ENCODE results near the gene TTC16.

TTC16 gene, protein sequence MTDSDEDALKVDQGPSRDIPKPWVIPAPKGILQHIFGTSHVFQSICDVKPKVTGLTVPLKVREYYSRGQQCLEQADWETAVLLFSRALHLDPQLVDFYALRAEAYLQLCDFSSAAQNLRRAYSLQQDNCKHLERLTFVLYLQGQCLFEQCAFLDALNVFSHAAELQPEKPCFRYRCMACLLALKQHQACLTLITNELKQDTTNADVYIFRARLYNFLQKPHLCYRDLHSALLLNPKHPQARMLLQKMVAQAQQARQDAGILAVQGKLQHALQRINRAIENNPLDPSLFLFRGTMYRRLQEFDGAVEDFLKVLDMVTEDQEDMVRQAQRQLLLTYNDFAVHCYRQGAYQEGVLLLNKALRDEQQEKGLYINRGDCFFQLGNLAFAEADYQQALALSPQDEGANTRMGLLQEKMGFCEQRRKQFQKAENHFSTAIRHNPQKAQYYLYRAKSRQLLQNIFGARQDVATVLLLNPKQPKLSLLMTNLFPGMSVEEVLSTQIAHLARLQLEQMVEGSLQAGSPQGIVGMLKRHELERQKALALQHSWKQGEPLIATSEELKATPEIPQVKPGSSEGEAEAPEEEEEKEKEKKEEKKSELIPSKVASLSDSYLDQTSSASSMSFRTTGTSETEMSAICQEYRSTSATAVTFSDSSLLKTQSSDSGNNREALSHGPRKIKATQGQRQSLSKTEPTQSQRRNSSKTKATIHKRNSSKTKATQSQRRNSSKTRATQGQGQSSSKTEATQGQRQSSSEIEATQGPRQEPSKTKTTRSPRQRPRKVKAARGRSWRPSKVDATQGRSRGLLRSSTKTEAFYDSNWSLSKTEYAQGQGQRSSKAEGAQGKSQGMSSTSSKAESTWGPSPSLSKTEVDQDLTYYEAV

DNA sequence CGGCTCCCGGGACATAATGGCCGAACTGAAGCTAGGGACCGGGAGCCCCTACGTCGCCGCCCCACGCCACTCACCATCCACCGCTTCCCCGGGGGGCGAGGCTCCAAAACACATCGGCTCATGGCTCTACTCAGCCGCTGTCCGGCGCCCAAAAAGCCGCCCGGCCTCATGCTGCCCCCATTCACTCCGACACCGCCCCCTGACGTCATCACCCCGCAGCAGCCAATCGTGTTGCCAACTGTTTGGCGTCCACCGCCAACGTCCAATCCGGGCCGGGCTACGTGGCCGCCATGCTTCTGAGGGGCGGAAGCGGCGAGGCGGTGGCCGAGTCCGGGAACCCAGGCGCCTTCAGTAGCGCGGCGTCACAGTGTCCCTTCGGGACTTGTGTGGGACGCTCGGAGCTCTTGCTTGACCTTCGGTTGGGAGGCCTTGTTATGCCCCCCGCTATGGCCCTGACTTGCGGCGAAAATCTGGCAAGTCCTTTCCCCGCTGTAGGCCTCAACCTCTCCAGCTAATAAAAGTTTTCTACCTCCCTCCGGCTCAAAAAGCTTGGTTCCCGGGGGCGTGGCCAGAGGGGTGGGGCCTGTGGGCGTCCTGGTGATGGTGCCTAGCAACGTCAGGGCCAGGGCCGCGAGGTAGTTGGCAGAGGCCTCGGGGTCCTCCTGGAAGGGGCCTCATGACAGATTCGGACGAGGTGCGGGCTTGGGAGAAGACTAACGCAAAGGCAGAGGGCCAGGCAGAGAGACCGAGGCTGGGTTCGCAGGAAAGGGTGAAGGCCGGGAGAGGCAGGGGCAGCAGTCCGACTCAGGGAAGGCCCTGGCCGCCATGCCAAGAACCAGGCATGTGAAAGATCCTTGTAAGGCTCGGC lies at the start of gene TTC16, which contains the start of gene PTRH1:
TTC16 (plus strand) TSS at position 610 of the 868 bp plus-strand sequence; CDS start at position 677, 67 bp downstream.
PTRH1 (minus strand) TSS at position 194 of the 868 bp plus-strand sequence; CDS start at position 170, 24 bp downstream.
- DNase-seq = peak; percentile 96

DNA sequence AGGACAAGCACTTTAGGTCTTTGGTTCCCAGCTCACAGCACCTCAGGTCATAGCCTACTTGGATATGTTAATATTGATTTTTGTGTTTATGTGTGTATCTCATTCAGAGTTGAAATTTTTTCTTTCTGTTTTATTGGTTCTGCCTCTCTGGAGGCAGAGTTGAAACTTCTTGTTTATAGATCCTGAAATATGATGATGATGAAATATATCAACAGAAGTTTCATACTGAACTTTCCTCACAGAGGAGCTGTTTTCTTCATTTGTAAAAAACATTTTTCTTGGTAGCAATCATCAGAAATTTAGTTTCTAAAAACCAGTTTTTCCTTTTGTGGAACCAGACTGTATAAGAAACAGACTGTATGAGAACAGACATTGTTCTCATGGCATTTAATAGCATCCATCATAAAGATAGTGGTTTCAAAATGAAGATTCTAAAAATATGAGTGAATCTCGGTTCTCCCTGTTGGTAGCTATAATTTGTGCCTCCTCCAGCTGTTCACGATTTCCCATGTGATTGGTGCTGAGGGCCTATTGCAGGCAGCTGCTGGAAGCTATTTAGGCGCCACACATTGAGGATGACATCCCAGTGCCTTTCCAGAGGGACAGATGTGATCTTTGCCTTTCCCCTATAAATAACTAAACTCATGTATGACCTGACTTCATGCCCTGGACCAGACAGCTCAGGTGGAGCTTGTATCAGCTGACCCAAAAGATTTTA lies 48.6 kb upstream of the TTC16 start:
- no peak for DNase-seq

DNA sequence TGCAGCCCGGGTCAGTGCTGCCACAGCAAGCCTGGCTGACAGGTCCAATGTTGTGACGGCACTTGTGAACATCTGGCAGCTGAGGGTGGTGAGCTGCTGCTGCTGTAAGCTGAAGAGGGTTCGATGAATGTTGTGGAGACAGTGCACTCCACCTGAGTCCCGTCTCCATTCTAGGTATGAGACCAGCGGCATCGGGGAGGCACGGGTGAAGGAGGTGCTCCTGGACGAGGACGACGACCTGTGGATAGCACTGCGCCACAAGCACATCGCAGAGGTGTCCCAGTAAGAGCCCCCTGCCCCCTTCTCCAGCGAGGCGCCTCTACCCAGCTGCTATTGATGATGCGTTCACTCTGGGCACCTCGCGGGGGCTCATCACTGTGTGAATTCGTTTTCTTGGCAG lies 48.0 kb upstream of the TTC16 start:
- no peak for DNase-seq

DNA sequence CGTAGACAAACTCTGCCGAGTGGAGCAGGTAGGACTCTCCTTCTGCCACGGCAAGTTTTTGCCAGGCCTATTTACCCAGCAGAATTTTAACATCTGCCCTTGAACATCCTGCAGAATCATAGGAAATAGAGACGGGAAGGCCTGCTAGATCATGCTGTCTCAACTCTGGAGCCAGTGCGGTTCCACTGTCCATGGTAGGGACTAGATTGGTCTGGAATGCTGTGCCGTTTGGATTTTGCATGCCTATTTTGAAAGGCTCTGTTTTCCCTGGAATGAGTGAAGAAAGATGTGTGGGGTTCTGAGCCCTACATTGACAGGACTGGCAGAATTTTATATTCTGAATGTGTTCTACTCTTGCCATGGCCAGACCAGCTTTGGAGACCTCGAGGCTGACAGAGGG lies 42.6 kb upstream of the TTC16 start:
- DNase-seq = no peak

DNA sequence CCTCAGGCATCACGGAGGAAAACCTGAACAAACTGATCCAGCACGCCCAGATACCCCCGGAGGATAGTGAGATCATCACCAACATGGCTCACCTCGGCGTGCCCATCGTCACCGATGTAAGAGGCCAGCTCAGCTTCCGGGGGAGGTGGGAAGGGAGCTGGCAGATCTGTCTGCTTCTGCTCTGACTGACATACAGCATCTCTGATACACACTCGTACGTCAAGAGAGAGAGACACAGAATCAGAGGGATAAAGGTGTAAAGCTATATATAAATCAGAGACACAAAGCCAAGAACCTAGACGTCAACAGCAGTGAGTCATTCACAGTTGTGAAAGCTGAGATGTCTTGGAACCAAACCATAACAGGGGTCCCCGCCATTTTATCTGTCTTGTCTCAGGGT lies 39.2 kb upstream of the TTC16 start:
- no peak for DNase-seq

DNA sequence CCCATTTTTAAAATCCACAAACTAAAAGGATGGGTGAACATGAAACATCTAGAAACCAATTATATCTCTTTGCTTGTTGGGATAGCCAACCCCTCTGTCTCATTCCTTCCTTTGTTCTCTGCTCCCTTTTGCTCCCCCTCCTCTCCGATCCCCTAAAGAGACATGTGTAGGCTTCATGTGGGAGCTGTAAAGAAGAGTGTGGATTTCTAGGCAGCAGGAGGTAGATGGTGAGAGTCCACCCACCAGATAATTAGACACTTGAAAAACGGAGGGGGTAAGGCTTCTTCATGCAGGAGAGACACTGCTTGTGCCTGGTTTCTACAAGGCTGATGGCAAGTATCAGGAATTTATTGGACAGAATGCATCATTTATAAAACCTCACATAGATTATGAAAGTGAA lies 36.4 kb upstream of the TTC16 start:
- DNase-seq = no peak

DNA sequence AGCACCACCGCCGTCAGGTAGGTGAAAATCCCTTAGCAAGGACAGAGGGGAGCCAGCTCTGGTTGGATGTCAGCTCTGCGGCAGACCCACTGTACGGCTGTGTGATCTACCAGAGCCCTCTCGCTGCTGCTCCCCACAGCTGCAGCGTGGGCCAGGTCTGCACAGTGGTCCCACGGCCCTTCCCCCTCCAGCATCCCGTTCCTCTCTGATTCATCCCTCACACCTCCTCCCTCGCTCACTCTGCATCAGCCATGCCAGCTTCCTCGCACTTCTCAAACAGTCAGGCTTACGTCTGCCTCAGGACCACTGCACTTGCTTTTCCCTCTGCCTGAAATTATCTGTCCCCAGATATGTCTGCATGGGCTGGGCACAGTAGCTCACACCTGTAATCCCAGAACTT lies 35.7 kb upstream of the TTC16 start:
- DNase-seq = no peak

DNA sequence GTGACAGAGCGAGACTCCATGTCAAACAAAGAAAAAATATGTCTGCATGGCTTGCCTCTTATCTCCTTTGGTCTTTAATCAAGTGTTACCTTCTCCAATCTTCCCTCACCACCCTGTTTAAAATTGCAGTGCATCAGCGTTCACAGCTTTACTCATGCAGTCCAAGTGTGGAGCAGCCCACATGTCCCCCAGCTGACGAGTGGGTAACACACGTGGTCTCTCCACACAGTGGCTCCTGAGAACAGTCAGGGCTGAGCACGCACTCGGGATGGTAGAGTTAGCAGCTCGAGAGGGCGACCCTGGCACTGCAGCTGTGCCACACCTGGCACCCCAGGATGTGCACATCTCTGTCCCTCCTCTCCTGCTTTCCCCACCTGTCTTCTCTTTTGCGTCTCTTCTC lies 35.0 kb upstream of the TTC16 start:
- no peak for DNase-seq

DNA sequence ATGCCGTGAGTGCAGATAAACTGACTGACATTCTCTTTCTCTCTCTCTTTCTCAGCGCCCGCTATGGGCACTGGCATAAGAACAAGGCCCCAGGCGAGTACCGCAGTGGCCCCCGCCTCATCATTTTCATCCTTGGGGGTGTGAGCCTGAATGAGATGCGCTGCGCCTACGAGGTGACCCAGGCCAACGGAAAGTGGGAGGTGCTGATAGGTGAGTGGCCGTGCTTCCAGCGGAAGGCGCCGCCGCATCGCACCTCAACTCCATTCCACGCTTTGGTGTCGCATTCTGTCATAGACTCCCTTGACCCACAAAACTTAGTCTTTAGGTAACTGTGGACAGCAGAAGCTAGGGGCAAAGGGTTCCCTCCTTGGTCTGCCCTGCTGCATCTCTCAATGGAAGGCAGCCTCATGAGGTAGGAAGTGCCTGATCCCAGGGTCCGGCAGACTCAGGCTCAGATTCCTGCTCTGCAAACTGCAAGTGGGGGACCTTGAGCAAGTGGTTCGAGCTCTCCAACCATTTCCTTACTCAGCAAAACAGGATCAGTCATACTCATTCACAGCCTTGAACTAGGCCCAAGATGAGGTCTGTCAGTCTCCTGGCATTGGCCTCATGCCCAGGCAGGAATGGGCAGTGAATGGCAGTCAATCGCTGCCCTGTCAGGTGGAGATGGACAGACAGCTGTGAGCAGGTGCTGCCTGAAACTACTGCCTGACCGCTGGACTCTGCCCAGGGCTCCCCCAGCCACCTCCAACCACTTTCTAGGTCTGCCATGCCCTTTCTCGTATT lies 33.3 kb upstream of the TTC16 start:
- no peak for DNase-seq

DNA sequence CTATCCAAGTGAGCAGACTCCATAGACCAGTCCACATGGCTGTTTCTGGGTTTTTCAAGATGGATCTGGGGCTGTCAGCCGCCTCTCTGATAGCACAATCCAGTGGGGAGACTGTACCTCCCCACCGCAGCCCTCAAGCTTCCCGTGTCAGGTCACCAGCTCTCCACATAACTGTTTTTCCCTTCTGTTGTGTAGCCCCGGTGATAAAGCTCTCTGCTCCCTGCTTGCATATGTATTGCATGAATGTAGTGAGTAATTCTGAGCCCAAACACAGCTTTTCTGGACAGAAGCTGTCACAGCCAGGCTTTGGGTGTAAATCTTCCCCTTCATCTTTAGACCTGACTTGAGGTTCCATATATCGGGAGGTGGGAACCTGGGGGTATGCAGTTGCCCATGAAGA lies 32.2 kb upstream of the TTC16 start:
- DNase-seq = peak; percentile 10

DNA sequence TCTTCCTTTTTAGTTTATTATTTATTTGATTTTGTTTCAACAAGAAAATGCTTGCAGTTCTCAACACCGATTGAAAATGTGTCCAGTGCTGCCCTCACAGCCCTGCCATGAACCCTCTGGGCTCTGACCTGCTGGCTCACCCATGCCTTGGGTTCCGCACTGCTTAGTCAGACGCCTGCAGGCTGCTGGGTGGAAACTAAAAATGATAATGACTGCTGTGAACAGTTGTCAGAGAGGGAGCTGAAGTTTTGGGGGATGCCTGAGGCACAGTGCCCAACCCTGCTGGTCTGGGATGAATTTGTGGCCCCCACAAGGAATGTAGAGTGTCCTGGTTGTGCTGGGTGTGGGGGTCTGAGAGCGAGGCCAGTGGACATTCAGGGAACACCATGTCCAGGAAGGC lies 31.3 kb upstream of the TTC16 start:
- DNase-seq = peak; percentile 41

DNA sequence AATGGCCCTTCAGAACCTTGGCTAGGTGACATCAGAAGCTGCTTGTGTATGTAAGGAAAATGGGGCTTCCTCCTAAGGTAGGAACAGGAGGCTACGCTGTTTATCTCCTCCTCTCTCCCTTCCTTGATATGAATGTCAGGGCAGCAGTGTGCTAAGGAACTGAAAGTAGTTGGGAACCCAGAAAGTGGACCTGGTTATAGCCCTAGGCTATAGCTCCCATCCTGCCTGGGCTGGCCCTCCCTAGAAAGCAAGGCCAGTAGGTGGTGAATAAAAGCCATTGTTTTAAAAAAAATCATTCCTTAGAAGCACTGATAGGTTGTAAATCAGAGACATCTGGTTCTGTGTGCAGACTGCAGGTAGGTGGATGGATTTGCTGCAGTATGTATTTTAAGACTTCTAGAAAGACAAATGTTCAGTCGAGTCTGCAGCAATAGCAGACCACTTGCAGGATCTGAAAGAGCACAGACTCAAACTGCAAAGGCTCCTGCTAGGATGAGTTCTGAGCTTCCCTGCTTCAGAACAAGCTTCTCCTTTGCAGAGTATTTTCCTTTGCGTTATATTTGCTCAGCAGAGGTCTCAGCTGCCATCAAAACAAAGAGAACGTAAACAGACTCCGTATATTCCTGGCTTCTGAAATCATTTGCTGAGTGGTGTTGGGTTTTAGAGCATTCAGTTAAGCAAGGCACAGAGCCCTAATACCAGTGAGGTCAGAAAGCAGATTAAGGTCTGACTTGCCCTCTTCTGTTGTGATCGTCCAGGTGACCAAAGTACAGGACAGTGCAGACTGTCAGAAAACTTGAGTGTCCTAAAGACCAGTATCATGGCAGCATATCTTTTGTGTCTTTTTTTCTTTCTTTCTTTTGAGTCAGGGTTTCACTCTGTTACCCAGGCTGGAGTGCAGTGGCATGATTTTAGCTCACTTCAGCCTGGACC lies 29.2 kb upstream of the TTC16 start:
- DNase-seq = no peak

DNA sequence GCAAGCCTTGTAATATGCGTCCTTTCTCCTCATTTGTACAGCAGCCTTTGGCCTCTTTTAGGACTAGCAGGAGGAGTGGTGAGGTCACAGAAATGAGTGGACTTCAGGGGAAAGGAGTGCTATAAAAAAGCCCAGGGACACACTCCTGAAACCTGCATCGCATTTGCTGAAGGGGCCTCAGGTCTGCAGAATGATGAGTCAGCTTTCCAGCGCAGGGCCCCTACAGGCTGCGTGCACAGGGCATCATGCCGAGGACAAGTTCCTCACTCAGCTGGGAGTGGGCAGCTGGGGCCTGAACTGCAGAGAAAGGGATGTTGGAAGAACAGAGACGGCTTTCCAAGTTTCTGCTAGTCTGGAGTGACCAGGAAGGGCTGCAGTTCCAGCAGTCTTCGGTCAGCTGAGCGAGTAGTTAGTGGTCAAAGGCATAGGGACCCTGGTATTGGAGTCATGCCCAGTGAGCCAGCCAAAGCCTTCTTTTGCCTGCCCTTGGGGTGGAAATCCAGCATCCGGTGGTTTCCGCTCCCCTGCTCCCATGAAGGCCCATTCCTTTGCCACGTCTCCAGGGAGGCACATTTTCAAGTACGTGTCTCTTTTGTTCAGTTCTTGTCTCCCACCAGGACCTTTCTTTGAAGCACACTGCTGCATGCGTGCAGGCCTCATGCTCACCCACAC lies 26.4 kb upstream of the TTC16 start:
- no peak for DNase-seq

DNA sequence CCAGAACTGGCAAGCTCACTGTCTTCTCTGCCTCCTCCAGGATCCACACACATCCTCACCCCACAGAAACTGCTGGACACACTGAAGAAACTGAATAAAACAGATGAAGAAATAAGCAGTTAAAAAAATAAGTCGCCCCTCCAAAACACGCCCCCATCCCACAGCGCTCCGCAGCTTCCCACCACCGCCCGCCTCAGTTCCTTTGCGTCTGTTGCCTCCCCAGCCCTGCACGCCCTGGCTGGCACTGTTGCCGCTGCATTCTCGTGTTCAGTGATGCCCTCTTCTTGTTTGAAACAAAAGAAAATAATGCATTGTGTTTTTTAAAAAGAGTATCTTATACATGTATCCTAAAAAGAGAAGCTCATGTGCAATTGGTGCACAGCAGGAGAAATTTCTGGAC lies 25.1 kb upstream of the TTC16 start:
- no peak for DNase-seq

DNA sequence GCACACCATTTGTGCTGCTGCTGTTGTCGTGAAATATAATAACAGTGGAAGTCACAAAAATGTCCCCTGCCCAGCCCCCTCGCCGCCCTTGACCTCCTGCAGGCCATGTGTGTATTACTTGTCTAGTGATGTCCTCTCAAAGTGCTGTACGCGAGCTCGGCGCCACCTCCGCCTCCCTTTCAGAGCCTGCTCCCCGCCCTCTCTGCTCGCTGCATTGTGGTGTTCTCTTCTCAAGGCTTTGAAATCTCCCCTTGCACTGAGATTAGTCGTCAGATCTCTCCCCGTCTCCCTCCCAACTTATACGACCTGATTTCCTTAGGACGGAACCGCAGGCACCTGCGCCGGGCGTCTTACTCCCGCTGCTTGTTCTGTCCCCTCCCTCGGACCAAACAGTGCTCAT lies 23.8 kb upstream of the TTC16 start:
- DNase-seq = no peak

DNA sequence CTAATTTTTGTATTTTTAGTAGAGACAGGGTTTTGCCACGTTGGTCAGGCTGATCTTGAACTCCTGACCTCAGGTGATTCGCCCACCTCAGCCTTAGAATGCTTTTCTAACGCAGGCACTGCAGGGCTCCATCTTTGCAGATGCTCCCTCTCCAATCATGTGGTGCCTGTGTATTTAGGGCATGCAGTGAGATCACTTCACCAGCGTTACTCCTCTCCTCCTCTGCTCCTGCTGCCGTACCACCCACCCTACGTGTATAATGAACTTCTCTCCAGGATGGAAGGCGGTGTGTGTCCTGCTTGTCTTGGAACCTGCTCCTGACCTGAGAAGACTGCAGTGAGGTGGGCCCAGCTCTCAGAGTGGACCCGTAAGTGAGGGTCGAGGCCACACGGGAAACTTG lies 22.7 kb upstream of the TTC16 start:
- DNase-seq = no peak

DNA sequence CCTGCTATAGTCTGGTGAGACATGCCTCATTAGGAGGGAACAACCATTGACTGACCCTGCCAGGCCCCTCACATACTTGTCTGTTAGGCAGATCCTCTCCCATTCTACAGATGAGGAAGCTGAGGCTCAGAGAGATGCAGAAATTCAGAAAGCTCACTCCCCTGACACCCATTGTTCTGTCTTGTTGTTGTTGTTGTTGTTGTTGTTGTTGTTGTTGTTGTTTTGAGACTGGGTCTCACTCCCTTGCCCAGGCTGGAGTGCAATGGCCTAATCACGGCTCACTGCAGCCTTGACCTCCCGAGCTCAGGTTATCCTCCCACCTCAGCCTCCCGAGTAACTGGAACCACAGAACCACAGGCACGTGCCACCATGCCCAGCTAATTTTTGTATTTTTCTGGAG lies 22.2 kb upstream of the TTC16 start:
- no peak for DNase-seq

DNA sequence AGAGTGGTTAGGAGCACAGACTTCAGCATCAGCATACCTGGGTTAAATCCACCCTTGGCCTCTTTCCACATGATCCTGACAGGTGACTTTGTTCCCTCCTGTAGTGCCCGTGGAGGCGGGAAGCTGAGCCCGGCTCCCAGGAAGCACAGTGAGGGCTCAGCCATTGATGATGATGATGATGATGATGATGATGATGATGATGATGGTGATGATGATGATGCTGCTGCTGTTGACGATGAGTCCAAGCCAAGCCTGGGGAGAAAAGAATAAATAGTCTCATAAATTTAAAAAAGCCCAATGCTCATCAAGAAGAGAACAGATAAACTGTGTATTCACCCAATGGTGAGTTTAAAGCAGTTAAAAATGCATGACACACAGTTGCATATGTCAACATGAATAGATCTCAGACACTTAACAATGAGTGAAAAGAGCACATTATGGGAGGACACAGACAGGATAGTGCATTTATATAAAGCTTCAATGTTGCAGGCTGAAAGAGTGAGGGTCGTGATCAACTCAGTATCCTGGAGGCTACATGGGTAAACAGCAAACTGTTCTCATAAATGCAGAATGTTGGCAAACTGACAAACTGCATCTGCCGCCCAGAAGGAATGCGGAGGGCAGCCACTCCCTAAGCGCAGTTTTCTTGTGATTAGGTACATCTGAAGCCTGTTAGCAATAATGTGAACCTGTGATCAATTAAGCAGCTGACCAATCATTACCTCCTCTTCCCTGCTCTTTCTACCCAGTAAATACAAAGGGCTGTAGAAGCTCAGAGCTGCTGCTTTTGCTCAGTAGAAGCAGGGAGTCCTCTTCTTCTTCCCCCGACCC lies 20.8 kb upstream of the TTC16 start:
- no peak for DNase-seq

DNA sequence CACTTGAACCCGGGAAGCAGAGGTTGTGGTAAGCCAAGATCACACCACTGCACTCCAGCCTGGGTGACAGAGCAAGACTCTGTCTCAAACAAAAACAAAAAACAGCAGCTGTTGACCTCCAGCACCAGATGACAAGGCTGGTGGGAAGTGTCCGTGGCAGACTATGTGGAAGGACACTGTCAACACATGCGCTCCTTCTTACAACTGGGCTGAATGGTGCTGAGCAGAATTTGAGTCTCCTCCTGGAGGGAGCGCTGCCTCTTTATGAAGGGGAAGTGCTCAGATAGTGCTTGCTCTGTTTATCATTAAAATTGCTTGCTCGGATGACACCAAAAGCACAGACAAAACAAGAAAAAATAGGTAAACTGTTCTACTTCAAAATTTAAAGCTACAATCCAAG lies 18.3 kb upstream of the TTC16 start:
- no peak for DNase-seq
